Measurements from ENCODE around the gene NIFK. TPM values are rescaled to one million over a fixed set of nuclear protein-coding genes. Genes with fewer than 3 reads are reported as not detected.

NIFK gene
- polyA plus RNA-seq, 1 of the 3 experiments (the other 2 are of a cell fraction) = 17.0 TPM

GRCh38 chr2:121699421-121700333, 37.0 kb downstream of the NIFK start:
- Histone ChIP-seq H3F3A (replicated peaks; ENCODE audit: insufficient read depth) (peaks cover 5% of the 10 kb centered on the region), H3K9me3 (no peaks in the 10 kb centered on the region), H3K27me3 (ENCODE audit: insufficient read depth) (no peaks in the 10 kb centered on the region), H3K9ac (no peak overlapping the region), H3K27ac (ENCODE audit: low read depth in 2 of 2, low read length in 1 of 2) (peak overlapping the region in 1 of 2 experiments; percentile 31; a peak in 1 of 4 replicates), H3K4me2 (peak overlapping the region; percentile 56), H3K4me1 (ENCODE audit: control insufficient read depth in 1 of 2, insufficient read depth in 2 of 2, low read depth in 1 of 2, low read length in 1 of 2) (peaks cover 3 to 14% of the 10 kb centered on the region in 2 experiments; a peak in 3 of 4 replicates), H3K36me3 (replicated peaks in 1 of 2; ENCODE audit: control insufficient read depth in 1 of 2, insufficient read depth in 2 of 2, low read length in 1 of 2) (no peaks in the 10 kb centered on the region), H2AFZ (ENCODE audit: low read depth) (no peak overlapping the region), H3K9me2 (no peaks in the 10 kb centered on the region), H3K4me3 (ENCODE audit: low read depth in 2 of 2, low read length in 1 of 2) (no peak overlapping the region), H3K79me2 (ENCODE audit: insufficient read depth) (no peaks in the 10 kb centered on the region), H4K20me1 (ENCODE audit: insufficient read depth) (no peaks in the 10 kb centered on the region)
- POLR2A ChIA-PET = interaction anchor here (0.6 kb wide), 1 partner anchor 26 kb away, joined by 5 read pairs; no protein-coding TSS in a partner anchor
- WGBS (ENCODE audit: low lambda C conversion rate) = 53% methylated on average over 15 of the region's 19 CpGs
- CTCF ChIA-PET = interaction anchor here (0.6 to 3.1 kb wide), 4 partner anchors 11 to 344 kb away, joined by 4 to 12 read pairs (median 8); partner anchors contain the start of gene RNU4ATAC
- DNase-seq = no peak
- TF ChIP-seq GATA2 (CRISPR knock-in tag; IDR thresholded peaks at IDR 0.05) = no peak
- peak; percentile 77 for TF ChIP-seq PBX3 (IDR thresholded peaks at IDR 0.05)
- TF ChIP-seq FOXJ3 (CRISPR knock-in tag; IDR thresholded peaks at IDR 0.05) = no peak
- no peak for TF ChIP-seq MEF2A (IDR thresholded peaks at IDR 0.05; ENCODE audit: borderline replicate concordance, low read depth)
- peak; percentile 31; the same call in 1 of the 2 replicates for TF ChIP-seq MAX (IDR thresholded peaks at IDR 0.05; ENCODE audit: low read depth)
- TF ChIP-seq FOSL2 (IDR thresholded peaks at IDR 0.05; ENCODE audit: borderline replicate concordance, low read depth) = peak; percentile 74; the same call in 1 of the 2 replicates
- peak; percentile 83 for TF ChIP-seq TCF12 (IDR thresholded peaks at IDR 0.05)
- peak in 1 of 2 experiments; percentile 6; a peak in 1 of 4 replicates for TF ChIP-seq EP300 (IDR thresholded peaks at IDR 0.05; ENCODE audit: borderline replicate concordance in 1 of 2, low read depth in 1 of 2, low read length in 1 of 2)
- TF ChIP-seq JUND (IDR thresholded peaks at IDR 0.05) = peak; percentile 51; the same call in 1 of the 2 replicates
- TF ChIP-seq RAD21 (IDR thresholded peaks at IDR 0.05; ENCODE audit: low read length) = no peak
- TF ChIP-seq SMC3 (IDR thresholded peaks at IDR 0.05; ENCODE audit: low read depth, low read length) = no peak
- no peak for TF ChIP-seq ELF1 (IDR thresholded peaks at IDR 0.05)
- TF ChIP-seq MXI1 (IDR thresholded peaks at IDR 0.05; ENCODE audit: low read depth, low read length) = no peak
- no peak for TF ChIP-seq TEAD4 (IDR thresholded peaks at IDR 0.05; ENCODE audit: borderline replicate concordance, insufficient read depth)
- no peak for TF ChIP-seq CTCF (IDR thresholded peaks at IDR 0.05)
- no peak for TF ChIP-seq RXRA (IDR thresholded peaks at IDR 0.05; ENCODE audit: borderline replicate concordance, low read depth)
- TF ChIP-seq NFIC (IDR thresholded peaks at IDR 0.05; ENCODE audit: borderline replicate concordance) = peak; percentile 77
